ENCODE data around the gene TM7SF2.

GRCh38 chr11:65072631-65072966 lies 39.1 kb upstream of the TM7SF2 start:
- no peak for TF ChIP-seq CTCF (IDR thresholded peaks at IDR 0.05; ENCODE audit: low read length)
- TF ChIP-seq EZH2 (optimal IDR thresholded peaks at IDR 0.05; ENCODE audit: low read depth, low read length) = no peak

All from MM.1S (cell line).